Right lobe of liver (tissue), 4 donors: Measurements from ENCODE around the gene SGPP2.

Experiments
- POLR2A ChIP-seq: fragments of 450-650 bp; IDR thresholded peaks from one replicate; pipeline ENCODE4 v1.6.1; 2017; ENCODE audit warnings: antibody characterized with exemption, mild to moderate bottlenecking
- TF ChIP-seq, protein P1 (sequence below), 4 donors: fragments of 200-600 bp in 3 of 4; fragments of 450-650 bp in 1 of 4; IDR thresholded peaks; one replicate each; pipeline versions ENCODE4 v1.5.1 to v1.8.0; 2016 to 2022; ENCODE audit warnings: antibody characterized with exemption in 4 of 4, mild to moderate bottlenecking in 2 of 4
- donor health status: DM: no; HTN: no; CAD: no.
- donor health status: DM: no; HTN: no; CAD: no.
- donor health status: DM: no; HTN: yes; CAD: no.

DNA sequence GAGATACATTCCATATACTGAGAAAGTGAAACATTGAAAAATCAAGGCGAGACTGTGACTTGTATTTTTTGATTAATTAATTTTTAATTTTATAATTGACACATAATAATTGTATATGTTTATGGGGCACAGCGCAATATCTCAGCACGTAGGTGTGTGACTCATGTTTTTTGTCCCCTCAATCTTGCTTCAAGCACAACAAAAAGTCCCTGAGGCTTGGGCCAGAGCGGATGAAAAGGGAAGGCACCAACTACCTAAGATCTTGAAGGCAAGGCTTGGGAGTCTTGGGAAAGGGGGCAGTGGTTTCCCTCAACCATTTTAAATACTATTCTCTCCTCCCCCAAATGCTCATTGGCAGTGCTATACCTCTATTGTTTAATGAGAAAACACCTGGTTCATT is 9.9 kb downstream of the SGPP2 start:
- TF ChIP-seq, protein P1, sequence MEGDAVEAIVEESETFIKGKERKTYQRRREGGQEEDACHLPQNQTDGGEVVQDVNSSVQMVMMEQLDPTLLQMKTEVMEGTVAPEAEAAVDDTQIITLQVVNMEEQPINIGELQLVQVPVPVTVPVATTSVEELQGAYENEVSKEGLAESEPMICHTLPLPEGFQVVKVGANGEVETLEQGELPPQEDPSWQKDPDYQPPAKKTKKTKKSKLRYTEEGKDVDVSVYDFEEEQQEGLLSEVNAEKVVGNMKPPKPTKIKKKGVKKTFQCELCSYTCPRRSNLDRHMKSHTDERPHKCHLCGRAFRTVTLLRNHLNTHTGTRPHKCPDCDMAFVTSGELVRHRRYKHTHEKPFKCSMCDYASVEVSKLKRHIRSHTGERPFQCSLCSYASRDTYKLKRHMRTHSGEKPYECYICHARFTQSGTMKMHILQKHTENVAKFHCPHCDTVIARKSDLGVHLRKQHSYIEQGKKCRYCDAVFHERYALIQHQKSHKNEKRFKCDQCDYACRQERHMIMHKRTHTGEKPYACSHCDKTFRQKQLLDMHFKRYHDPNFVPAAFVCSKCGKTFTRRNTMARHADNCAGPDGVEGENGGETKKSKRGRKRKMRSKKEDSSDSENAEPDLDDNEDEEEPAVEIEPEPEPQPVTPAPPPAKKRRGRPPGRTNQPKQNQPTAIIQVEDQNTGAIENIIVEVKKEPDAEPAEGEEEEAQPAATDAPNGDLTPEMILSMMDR (IDR thresholded peaks at IDR 0.05), result no peak
- TF ChIP-seq POLR2A, result no peak
